Activated CD8-positive, alpha-beta memory T cell treated with anti-CD3 and anti-CD28 coated beads for 36 hours (primary cell): Measurements from ENCODE around the gene COX4I2. TPM values are rescaled to one million over a fixed set of nuclear protein-coding genes. Genes with fewer than 3 reads are reported as not detected.
"Not testable (repeated sequence)": the region's sequence is repeated elsewhere in the genome, so short reads cannot be mapped to it uniquely, and the experiment has no call there.

Experiments used
- CTCF ChIA-PET: fragments of 350-600 bp; sonication (Branson Sonifier 250); formaldehyde crosslinking; loops from one replicate; lab custom pipeline; 2021; ENCODE audit warnings: antibody characterized with exemption; lab: Charles Lee
- POLR2A ChIA-PET: fragments of 350-600 bp; sonication (Branson Sonifier 250); formaldehyde crosslinking; loops from one replicate; lab custom pipeline; 2021; ENCODE audit warnings: antibody characterized with exemption; lab: Charles Lee
- total RNA-seq, 2 experiments: library from RNA; stranded (reverse); gene quantifications; one replicate each; pipeline ENCODE4 v1.2.3, GENCODE V29; 2021

COX4I2 gene
- total RNA-seq, 2 experiments from 2014 or later, result not detected

DNA sequence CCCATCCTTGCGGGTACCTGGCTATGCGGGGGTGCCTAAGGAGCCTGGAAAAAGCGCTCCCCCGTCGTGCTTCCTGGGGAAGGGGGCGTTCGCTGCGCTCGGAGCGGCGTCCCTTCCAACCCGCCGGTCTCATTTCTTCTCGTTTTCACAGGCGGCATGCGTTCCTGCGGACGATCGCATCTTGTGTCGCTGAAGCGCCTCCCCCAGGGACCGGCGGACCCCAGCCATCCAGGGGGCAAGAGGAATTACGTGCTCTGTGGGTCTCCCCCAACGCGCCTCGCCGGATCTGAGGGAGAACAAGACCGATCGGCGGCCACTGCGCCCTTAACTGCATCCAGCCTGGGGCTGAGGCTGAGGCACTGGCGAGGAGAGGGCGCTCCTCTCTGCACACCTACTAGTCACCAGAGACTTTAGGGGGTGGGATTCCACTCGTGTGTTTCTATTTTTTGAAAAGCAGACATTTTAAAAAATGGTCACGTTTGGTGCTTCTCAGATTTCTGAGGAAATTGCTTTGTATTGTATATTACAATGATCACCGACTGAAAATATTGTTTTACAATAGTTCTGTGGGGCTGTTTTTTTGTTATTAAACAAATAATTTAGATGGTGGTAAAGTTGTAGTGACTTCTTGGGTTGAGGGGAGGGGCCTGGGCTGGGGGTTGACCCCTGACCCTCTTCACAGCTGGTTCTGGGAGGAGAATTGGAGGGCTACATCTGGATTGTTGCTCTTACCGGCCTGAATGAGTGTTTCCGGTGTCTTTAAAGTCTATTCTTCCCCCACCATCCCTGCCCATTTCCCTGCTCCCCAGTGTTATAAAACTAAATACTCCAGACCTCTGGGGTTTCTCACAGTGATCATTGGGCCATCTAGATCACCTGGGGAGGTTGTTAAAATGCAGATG lies 31.6 kb upstream of the COX4I2 start:
- CTCF ChIA-PET, result interaction anchor here (1.2 to 20.5 kb wide), 3 partner anchors 40 to 118 kb away, joined by 3 to 673 read pairs (median 4); no protein-coding TSS in a partner anchor

DNA sequence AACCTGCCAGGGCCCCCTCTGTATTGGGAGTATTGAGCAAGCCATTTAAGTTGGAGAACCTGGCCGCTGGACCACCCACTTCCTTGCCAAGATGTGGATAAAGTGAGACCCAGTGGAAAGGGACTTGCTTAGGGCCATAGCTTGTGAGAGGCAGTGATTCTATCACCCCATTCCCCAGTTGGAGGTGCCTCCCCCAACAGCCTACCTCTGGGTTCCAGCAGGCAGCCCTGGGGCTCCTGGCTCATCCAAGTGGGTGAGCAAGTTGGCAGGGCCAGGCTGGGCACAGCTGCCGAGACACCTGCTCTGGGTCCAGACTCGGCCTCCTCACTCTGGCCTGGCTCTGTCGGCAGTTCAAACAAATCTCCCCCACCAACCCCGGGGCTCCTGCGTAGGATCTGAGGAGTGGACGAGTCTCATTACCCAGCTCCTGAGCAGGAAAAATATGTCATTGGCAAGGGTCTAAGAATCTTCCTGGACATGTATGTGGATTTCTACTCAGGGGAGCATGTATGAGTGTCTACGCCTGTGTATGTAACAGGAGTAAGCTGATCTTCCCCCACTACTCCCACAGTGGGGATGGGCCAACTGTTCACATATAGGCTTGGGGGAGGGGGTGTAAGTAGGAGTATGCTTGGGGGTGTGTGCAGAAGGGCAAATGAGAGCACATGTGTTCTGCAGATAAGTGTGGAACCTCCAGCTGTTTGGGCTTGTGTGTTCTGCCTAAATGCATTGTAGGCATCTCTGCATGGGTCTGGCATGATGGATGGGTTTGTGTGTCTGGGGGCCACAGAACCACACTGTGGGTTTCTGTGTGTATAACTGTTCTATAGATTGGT lies 30.7 kb upstream of the COX4I2 start:
- CTCF ChIA-PET, result interaction anchor here (1.3 to 20.5 kb wide), 2 partner anchors 41 to 117 kb away, joined by 3 to 673 read pairs; no protein-coding TSS in a partner anchor
- POLR2A ChIA-PET, result no interaction called here

More for the DNA sequence above, 31.6 kb upstream of the COX4I2 start:
- POLR2A ChIA-PET, result interaction anchor here (3.4 kb wide), 1 partner anchor 33 kb away, joined by 31 read pairs; no protein-coding TSS in a partner anchor

- POLR2A ChIA-PET, result no interaction called here
- CTCF ChIA-PET, result interaction anchor here (20.5 kb wide), 1 partner anchor 42 kb away, joined by 673 read pairs; no protein-coding TSS in a partner anchor
These were observed 30.0 kb upstream of the COX4I2 start for GRCh38 chr20:31607640-31608250.

GRCh38 chr20:31608251-31608945 lies 29.3 kb upstream of the COX4I2 start:
- ChIA-PET CTCF (interaction anchor here (20.5 kb wide), 1 partner anchor 42 kb away, joined by 673 read pairs; no protein-coding TSS in a partner anchor), POLR2A (interaction anchor here (0.5 kb wide), 1 partner anchor 35 kb away, joined by 5 read pairs; no protein-coding TSS in a partner anchor)

DNA sequence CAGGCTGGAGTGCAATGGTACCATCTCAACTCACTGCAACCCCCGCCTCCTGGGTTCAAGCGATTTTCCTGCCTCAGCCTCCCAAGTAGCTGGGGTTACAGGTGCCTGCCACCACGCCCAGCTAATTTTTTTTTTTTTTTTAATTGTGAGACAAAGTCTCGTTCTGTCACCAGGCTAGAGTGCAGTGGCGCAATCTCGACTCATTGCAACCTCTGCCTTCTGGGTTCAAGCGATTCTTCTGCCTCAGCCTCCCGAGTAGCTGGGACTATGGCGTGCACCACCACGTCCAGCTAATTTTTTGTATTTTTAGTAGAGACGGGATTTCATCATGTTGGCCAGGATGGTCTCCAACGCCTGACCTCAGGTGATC lies 25.5 kb upstream of the COX4I2 start:
- CTCF ChIA-PET, result interaction anchor here (0.9 to 20.5 kb wide), 31 partner anchors 9 to 151 kb away, joined by 3 to 673 read pairs (median 5); partner anchors contain the start of genes HM13 and ID1
- POLR2A ChIA-PET, result interaction anchor here (0.6 to 1.8 kb wide), 7 partner anchors 8 to 111 kb away, joined by 3 to 9 read pairs (median 4); partner anchors contain the start of gene BCL2L1

DNA sequence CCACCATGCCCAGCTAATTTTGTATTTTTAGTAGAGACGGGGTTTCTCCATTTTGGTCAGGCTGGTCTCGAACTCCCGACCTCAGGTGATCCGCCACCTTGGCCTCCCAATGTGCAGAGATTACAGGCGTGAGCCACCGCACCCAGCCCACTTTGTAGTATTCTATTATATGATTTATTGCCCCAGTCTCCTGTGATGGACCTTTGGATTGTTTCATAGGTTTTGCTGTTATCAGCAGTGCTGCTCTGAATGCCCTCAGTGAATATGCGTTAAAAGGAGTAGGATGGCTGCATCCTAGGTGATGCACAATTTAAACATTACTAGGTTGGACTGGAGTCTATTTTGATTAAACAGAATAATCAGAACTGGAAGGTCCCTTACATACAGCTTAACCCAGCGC lies 22.3 kb upstream of the COX4I2 start:
- CTCF ChIA-PET, result interaction anchor here (20.5 kb wide), 1 partner anchor 49 kb away, joined by 673 read pairs; no protein-coding TSS in a partner anchor
- POLR2A ChIA-PET, result no interaction called here

DNA sequence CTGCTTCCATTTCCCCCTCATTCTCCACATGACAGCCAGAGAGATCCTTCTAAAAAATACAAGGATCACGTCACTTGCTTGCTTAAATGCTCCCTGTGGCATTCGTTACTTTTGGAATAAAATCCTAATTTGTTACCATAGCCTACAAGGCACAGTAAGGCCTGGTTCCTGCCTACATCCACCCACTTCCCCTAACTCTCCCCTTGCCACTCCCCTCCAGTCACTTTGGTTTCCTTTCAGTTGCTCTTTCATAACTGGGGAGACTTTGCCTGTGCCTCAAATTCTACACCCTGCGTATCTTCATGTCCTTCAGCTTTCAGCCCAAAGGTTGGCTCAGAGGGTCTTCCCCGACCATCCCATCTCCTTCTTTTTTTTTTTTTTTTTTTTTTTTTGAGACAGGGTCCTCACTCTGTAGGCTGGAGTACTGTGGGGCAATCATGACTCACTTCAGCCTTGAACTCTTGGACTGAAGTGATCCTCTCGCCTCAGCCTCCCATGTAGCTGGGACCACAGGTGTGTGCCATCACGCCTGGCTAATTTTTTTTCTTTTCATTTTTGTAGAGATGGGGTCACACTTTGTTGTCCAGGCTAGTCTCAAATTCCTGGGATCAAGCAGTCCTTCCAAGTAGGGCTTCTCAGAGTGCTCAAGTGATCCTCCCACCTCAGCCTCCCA lies 20.1 kb upstream of the COX4I2 start:
- CTCF ChIA-PET, result interaction anchor here (0.7 to 20.5 kb wide), 2 partner anchors 12 to 52 kb away, joined by 3 to 673 read pairs; no protein-coding TSS in a partner anchor

GRCh38 chr20:31620246-31620645 lies 17.5 kb upstream of the COX4I2 start:
- CTCF ChIA-PET, result interaction anchor here (20.5 kb wide), 1 partner anchor 54 kb away, joined by 673 read pairs; no protein-coding TSS in a partner anchor
- POLR2A ChIA-PET, result no interaction called here

More for the DNA sequence above, 20.1 kb upstream of the COX4I2 start:
- POLR2A ChIA-PET, result no interaction called here

DNA sequence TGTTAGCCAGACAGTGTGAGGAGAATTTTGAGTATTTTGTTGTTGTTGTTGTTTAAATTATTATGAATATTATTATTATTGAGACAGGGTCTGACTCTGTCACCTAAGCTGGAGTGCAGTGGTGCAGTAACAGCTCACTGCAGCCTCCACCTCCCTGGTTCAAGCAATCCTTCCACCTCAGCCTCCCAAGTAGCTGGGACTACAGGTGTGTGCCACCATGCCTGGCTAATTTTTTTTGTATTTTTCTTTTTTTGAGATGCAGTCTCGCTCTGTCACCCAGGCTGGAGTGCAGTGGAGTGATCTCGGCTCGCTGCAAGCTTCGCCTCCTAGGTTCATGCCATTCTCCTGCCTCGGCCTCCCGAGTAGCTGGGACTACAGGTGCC lies 14.6 kb upstream of the COX4I2 start:
- POLR2A ChIA-PET, CTCF ChIA-PET: not testable (repeated sequence)

DNA sequence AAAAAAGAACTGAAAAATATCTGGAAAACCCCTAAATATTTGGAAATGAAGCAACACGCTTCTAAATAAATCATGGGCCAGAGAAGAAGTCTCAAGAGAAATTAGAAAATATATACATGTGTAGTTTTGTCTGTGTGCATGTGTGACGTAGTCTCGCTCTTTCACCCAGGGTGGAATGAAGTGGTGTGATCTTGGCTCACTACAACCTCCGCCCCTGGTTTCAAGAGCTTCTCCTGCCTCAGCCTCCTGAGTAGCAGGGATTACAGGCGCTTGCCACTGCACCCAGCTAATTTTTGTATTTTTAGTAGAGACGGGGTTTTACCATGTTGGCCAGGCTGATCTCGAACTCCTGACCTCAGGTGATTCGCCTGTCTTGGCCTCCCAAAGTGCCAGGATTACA lies 11.2 kb upstream of the COX4I2 start:
- CTCF ChIA-PET, result not testable (repeated sequence)
- POLR2A ChIA-PET, result interaction anchor here (0.6 kb wide), 1 partner anchor 54 kb away, joined by 6 read pairs; no protein-coding TSS in a partner anchor

- POLR2A ChIA-PET, CTCF ChIA-PET: not testable (repeated sequence)
These were observed 9.7 kb upstream of the COX4I2 start for GRCh38 chr20:31628057-31628456.

DNA sequence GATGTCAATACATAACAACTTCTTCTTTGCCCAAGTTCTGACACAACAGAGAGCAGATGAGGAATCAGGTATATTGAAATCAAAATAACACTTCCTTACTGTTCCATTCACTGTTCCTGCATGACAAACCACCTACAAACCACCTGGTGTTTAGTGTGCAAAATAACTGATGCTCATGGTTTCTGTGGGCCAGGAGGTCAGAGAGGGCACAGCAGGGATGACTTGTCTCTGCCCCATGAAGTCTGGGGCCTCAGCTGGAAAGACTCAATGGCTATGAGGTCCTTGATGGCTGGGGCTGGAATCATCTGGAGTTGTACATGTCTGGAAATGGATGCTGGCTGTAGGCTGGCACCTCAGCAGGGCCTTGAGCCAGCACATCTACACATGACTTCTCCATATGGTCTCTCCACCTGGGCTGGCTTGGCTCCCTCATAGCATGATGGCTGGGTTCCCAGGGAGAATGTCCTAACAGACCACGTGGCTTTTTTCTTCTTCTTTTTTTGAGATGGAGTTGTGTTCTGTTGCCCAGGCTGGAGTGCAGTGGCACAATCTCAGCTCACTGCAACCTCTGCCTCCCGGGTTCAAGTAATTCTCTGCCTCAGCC lies 7.4 kb upstream of the COX4I2 start:
- CTCF ChIA-PET, result interaction anchor here (0.8 to 1.9 kb wide), 3 partner anchors 9 to 31 kb away, joined by 3 to 5 read pairs (median 5); no protein-coding TSS in a partner anchor
- POLR2A ChIA-PET, result interaction anchor here (0.6 kb wide), 1 partner anchor 46 kb away, joined by 5 read pairs; no protein-coding TSS in a partner anchor

GRCh38 chr20:31632548-31633338 lies 5.0 kb upstream of the COX4I2 start:
- CTCF ChIA-PET, result interaction anchor here (0.7 to 3.2 kb wide), 7 partner anchors 10 to 91 kb away, joined by 3 to 18 read pairs (median 4); partner anchors contain the start of gene BCL2L1
- POLR2A ChIA-PET, result no interaction called here

GRCh38 chr20:31633339-31633914 lies 4.3 kb upstream of the COX4I2 start:
- ChIA-PET POLR2A (interaction anchor here (2.0 kb wide), 1 partner anchor 90 kb away, joined by 7 read pairs; the partner anchor contains the start of gene BCL2L1), CTCF (interaction anchor here (0.6 to 3.2 kb wide), 16 partner anchors 8 to 94 kb away, joined by 3 to 19 read pairs (median 4); partner anchors contain the start of gene BCL2L1)

DNA sequence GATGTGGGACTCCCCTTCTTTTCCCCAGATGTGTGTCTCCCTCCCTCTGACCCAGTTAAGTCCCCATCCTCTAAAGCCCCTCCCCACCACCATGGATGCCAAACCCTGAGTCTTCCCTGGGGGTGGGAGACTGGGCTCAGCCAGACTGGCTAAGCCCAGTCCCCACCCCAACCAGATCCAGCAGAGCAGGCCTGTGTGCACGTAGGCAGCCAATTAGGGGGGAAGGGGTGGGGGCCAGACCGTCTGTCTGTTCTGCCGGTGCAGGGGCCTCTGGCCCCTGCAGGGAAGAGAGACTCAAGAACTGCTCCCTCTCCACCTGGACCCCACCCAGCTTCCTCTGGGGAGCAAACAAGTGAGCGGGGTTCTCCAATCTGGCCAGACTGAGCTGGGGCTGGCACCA lies 605 bp downstream of the COX4I2 start:
- CTCF ChIA-PET, result interaction anchor here (1.5 to 2.0 kb wide), 3 partner anchors 7 to 86 kb away, joined by 4 to 5 read pairs (median 5); no protein-coding TSS in a partner anchor
- POLR2A ChIA-PET, result no interaction called here
